Central memory CD8-positive, alpha-beta T cell (primary cell): ENCODE results near the gene SFXN3.
A peak's percentile ranks its signal among the peaks of the same experiment; 100 is the strongest.

ENCODE experiments used
- ATAC-seq: fragments of 150-1000 bp; cut with Tn5 transposase; replicated peaks from 2 replicates; pipeline ENCODE4 v1.10.0; 2022; ENCODE audit warnings: mild to moderate bottlenecking, moderate FRiP score, moderate number of reproducible peaks; ENCODE audit not compliant: poor library complexity, severe bottlenecking; ENCODE audit errors: extremely low read depth
- DNase-seq, 2 donors: peaks; one replicate each; pipeline ENCODE4 v3.0.0; 2021; ENCODE audit warnings: low spot score in 2 of 2
- H3K27ac Mint-ChIP-seq: one replicate; pipeline ENCODE4 v1.8.0; 2022; ENCODE audit warnings: low read depth, mild to moderate bottlenecking, moderate library complexity, mixed read lengths
- H3K27me3 Mint-ChIP-seq: one replicate; pipeline ENCODE4 v1.8.0; 2022; ENCODE audit warnings: mixed read lengths
- H3K36me3 Mint-ChIP-seq: one replicate; pipeline ENCODE4 v1.8.0; 2022; ENCODE audit warnings: mild to moderate bottlenecking, moderate library complexity, mixed read lengths; ENCODE audit not compliant: insufficient read depth
- H3K4me1 Mint-ChIP-seq: one replicate; pipeline ENCODE4 v1.8.0; 2022; ENCODE audit warnings: mixed read lengths
- H3K4me3 Mint-ChIP-seq: one replicate; pipeline ENCODE4 v1.8.0; 2022; ENCODE audit warnings: mild to moderate bottlenecking, moderate library complexity, mixed read lengths
- H3K9me3 Mint-ChIP-seq: one replicate; pipeline ENCODE4 v1.8.0; 2022; ENCODE audit warnings: mixed read lengths

The SFXN3 gene

GRCh38 chr10:101014230-101014884 lies 16.7 kb upstream of the SFXN3 start:
- Mint-ChIP-seq H3K4me1 (peaks cover 21% of the 10 kb centered on the region), H3K36me3 (peaks cover 3% of the 10 kb centered on the region), H3K27me3 (peaks cover 46% of the 10 kb centered on the region), H3K27ac (no peak overlapping the region), H3K9me3 (no peaks in the 10 kb centered on the region), H3K4me3 (no peak overlapping the region)
- no peak for ATAC-seq
- DNase-seq: peak; percentile 47 to 74

- no peaks in the 10 kb centered on the region for H3K9me3 Mint-ChIP-seq
- H3K27me3 Mint-ChIP-seq: peaks cover 52% of the 10 kb centered on the region
- no peak for DNase-seq
- no peak for ATAC-seq
- peaks cover 3% of the 10 kb centered on the region for H3K36me3 Mint-ChIP-seq
- no peak overlapping the region for H3K27ac Mint-ChIP-seq
- peaks cover 21% of the 10 kb centered on the region for H3K4me1 Mint-ChIP-seq
- no peak overlapping the region for H3K4me3 Mint-ChIP-seq
These were observed 16.0 kb upstream of the SFXN3 start for GRCh38 chr10:101014966-101015581.

GRCh38 chr10:101015582-101015973 lies 15.5 kb upstream of the SFXN3 start:
- H3K9me3 Mint-ChIP-seq: no peaks in the 10 kb centered on the region
- peaks cover 56% of the 10 kb centered on the region for H3K27me3 Mint-ChIP-seq
- peaks cover 21% of the 10 kb centered on the region for H3K4me1 Mint-ChIP-seq
- no peak overlapping the region for H3K27ac Mint-ChIP-seq
- DNase-seq: no peak
- H3K4me3 Mint-ChIP-seq: no peak overlapping the region
- ATAC-seq: no peak
- peaks cover 3% of the 10 kb centered on the region for H3K36me3 Mint-ChIP-seq

- peaks cover 3% of the 10 kb centered on the region for H3K36me3 Mint-ChIP-seq
- no peaks in the 10 kb centered on the region for H3K9me3 Mint-ChIP-seq
- no peak overlapping the region for H3K27ac Mint-ChIP-seq
- no peak for DNase-seq
- no peak overlapping the region for H3K4me3 Mint-ChIP-seq
- ATAC-seq: no peak
- peaks cover 21% of the 10 kb centered on the region for H3K4me1 Mint-ChIP-seq
- peaks cover 68% of the 10 kb centered on the region for H3K27me3 Mint-ChIP-seq
These were observed 14.2 kb upstream of the SFXN3 start for GRCh38 chr10:101016814-101017213.

GRCh38 chr10:101018118-101018599 lies 12.9 kb upstream of the SFXN3 start:
- DNase-seq (no peak), ATAC-seq (no peak)
- Mint-ChIP-seq H3K27ac (no peak overlapping the region), H3K36me3 (peaks cover 3% of the 10 kb centered on the region), H3K27me3 (peaks cover 73% of the 10 kb centered on the region), H3K4me3 (no peak overlapping the region), H3K4me1 (peaks cover 14% of the 10 kb centered on the region), H3K9me3 (no peaks in the 10 kb centered on the region)

- Mint-ChIP-seq H3K36me3 (peaks cover 3% of the 10 kb centered on the region), H3K4me3 (no peak overlapping the region), H3K9me3 (no peaks in the 10 kb centered on the region), H3K27me3 (peaks cover 73% of the 10 kb centered on the region), H3K4me1 (peaks cover 9% of the 10 kb centered on the region), H3K27ac (no peak overlapping the region)
- ATAC-seq (peak; percentile 73), DNase-seq (peak; percentile 49 to 54)
These were observed 12.2 kb upstream of the SFXN3 start for GRCh38 chr10:101018600-101019439.

- Mint-ChIP-seq H3K27me3 (peaks cover 73% of the 10 kb centered on the region), H3K27ac (no peak overlapping the region), H3K4me3 (no peak overlapping the region), H3K4me1 (peaks cover 4% of the 10 kb centered on the region), H3K9me3 (no peaks in the 10 kb centered on the region), H3K36me3 (peaks cover 2% of the 10 kb centered on the region)
- DNase-seq (no peak), ATAC-seq (no peak)
These were observed 11.7 kb upstream of the SFXN3 start for GRCh38 chr10:101019440-101019703.

DNA sequence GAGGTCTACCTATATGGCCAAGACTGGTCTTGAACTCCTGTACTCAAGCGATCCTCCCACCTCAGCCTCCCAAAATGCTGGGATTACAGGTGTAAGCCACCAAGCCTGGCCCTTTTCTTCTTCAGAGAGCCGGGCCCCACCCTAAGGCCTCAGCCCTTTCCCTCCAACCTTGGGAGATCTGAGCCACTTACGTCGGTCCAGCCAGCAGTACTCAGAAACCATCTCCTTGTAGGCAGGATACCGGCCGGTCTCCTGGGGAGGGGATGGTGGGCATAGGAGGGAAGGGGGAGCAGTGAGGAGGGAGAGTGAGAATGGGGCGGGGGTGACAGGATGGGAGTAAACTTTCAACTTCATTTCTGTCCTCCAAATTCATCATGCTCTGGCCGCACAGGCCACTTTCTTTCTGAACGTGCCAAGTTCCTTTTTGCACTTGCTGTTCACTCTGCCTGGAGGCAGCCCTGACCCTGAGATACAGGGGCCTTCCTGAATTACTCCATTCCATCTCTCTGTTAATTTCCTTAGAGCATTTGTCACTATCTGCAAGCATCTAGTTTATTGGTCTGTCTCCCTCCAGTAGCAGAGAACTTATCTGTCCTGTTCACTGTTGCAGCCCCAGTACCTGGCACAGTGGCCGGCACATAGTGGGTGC lies 10.5 kb upstream of the SFXN3 start:
- peaks cover 65% of the 10 kb centered on the region for H3K27me3 Mint-ChIP-seq
- H3K9me3 Mint-ChIP-seq: no peaks in the 10 kb centered on the region
- no peaks in the 10 kb centered on the region for H3K4me1 Mint-ChIP-seq
- no peak overlapping the region for H3K4me3 Mint-ChIP-seq
- no peak overlapping the region for H3K27ac Mint-ChIP-seq
- ATAC-seq (no peak), DNase-seq (no peak)
- H3K36me3 Mint-ChIP-seq: no peaks in the 10 kb centered on the region

DNA sequence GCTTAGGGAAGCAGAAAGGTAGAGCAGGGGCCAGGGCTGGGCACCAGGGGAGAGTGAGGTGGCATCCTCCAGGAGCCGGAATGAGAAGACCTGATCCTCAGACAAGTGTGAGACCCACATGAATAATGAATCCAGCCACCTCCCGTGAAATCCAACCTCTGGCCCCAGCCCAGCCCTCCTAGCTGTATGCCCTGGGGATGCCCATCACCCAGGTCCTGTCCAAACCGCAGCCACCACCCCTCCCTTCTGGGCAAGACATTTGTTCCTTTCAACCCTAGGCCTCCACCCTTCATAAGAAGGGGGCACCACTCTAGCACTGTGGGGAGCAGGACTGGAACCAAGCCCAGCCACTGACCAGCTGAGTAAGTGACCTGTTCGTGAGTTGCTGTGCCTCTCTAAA lies 9.8 kb upstream of the SFXN3 start:
- Mint-ChIP-seq H3K4me1 (no peaks in the 10 kb centered on the region), H3K27me3 (peaks cover 58% of the 10 kb centered on the region), H3K36me3 (no peaks in the 10 kb centered on the region), H3K27ac (no peak overlapping the region), H3K9me3 (no peaks in the 10 kb centered on the region), H3K4me3 (no peak overlapping the region)
- ATAC-seq: no peak
- DNase-seq: no peak

DNA sequence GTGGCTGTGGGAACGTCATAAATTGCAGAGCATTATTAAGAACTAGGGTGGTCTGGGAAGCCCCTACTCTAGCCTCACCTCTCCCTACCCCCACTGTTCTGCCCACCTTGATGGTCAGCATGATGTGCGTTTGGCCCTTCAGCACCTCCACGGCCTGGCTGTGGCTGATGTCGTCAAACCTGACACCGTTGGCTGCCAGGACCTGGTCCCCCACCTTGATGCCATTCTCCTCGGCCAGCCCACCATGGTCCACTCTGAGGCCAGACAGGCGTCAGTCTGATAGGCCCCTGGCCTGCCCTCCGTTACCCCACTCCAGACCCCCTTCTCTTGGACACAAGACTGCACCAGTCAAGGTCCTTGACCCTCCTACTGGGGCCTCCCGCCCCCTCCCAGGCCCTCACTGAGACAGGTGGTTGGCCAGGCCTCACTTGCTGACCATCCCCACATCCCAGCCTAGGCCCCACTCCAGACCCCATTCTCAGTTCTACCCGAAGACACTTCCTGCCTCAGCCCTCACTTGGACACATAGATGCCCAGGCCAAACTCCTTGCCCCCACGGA lies 9.3 kb upstream of the SFXN3 start:
- Mint-ChIP-seq H3K4me1 (no peaks in the 10 kb centered on the region), H3K27me3 (peaks cover 52% of the 10 kb centered on the region), H3K27ac (no peak overlapping the region), H3K9me3 (no peaks in the 10 kb centered on the region), H3K36me3 (no peaks in the 10 kb centered on the region), H3K4me3 (no peak overlapping the region)
- no peak for DNase-seq
- no peak for ATAC-seq

DNA sequence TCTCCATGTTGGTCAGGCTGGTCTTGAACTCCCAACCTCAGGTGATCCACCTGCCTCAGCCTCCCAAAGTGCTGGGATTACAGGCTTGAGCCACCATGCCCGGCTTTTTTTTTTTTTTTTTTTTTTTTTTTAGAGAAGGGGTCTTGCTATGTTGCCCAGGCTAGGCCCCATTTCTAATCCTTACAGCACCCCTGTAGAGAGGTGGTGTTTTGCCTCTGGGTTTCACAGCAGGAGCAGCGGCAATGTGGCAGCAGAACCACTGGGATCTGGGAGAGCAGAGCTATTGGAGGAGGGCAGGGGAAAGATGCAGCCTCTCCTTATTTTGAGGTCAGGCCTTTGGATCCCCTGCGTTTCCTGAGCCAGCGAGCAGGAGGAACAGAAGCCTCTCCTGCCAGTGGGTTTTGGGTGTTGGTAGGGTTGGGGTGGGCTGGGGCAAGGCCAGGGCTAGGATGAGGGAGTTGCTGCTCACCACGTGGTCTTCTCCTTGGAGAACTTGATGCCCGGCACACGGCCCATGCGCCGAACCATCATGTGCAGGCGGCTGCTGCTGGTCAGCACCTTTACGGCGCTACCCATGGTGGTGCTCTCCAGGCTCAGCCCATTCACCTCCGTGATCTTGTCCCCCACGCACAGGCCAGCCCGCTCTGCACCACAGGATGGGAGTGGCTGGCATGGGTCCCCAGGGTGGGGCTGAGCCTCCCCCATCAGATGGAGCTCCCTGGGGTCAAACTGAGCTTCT lies 7.9 kb upstream of the SFXN3 start:
- no peak for DNase-seq

More for the DNA sequence above, 7.9 kb upstream of the SFXN3 start:
- Mint-ChIP-seq H3K4me1 (no peaks in the 10 kb centered on the region), H3K9me3 (no peaks in the 10 kb centered on the region), H3K27me3 (peaks cover 49% of the 10 kb centered on the region), H3K36me3 (no peaks in the 10 kb centered on the region), H3K4me3 (no peak overlapping the region), H3K27ac (no peak overlapping the region)
- no peak for ATAC-seq
